Esophagus muscularis mucosa (tissue), 3 donors: ENCODE measurements around the gene ZBTB7C.

Experiments used
- POLR2A ChIP-seq: fragments of 450-650 bp; IDR thresholded peaks from one replicate; pipeline ENCODE4 v1.6.1; 2017; ENCODE audit warnings: antibody characterized with exemption, moderate library complexity, mild to moderate bottlenecking, low read depth
- POLR2AphosphoS5 ChIP-seq, 2 donors: sonication (generic); formaldehyde crosslinking; IDR thresholded peaks; one replicate each; pipeline ENCODE4 v1.6.1; 2017; ENCODE audit warnings: antibody characterized with exemption in 2 of 2
- TF ChIP-seq, protein P1 (sequence below), 3 experiments: fragments of 200-600 bp in 2 of 3; fragments of 450-650 bp in 1 of 3; sonication (generic) in 2 of 3; IDR thresholded peaks; one replicate each; pipeline ENCODE4 v1.5.1; 2017 to 2019; ENCODE audit warnings: antibody characterized with exemption in 3 of 3, mild to moderate bottlenecking in 2 of 3, moderate library complexity in 1 of 3

GRCh38 chr18:48365965-48366364, 43.2 kb downstream of the ZBTB7C start:
- TF ChIP-seq POLR2AphosphoS5 (IDR thresholded peaks at IDR 0.05) (no peak), POLR2A (no peak)
- TF ChIP-seq, protein P1, sequence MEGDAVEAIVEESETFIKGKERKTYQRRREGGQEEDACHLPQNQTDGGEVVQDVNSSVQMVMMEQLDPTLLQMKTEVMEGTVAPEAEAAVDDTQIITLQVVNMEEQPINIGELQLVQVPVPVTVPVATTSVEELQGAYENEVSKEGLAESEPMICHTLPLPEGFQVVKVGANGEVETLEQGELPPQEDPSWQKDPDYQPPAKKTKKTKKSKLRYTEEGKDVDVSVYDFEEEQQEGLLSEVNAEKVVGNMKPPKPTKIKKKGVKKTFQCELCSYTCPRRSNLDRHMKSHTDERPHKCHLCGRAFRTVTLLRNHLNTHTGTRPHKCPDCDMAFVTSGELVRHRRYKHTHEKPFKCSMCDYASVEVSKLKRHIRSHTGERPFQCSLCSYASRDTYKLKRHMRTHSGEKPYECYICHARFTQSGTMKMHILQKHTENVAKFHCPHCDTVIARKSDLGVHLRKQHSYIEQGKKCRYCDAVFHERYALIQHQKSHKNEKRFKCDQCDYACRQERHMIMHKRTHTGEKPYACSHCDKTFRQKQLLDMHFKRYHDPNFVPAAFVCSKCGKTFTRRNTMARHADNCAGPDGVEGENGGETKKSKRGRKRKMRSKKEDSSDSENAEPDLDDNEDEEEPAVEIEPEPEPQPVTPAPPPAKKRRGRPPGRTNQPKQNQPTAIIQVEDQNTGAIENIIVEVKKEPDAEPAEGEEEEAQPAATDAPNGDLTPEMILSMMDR (IDR thresholded peaks at IDR 0.05): no peak
